Esophagus muscularis mucosa (tissue), 4 donors: ENCODE data around the gene ANKRD12. TPM values are rescaled to one million over a fixed set of nuclear protein-coding genes. Genes with fewer than 3 reads are reported as not detected.

ENCODE experiments used
- DNase-seq: peaks from one replicate; pipeline ENCODE4 v3.0.0-alpha.2; 2017; ENCODE audit errors: extremely low spot score
- H3K27ac ChIP-seq, 4 donors: fragments of 200-600 bp; sonication (generic); replicated peaks in 1 of 4; 1 replicate in 3 of 4; 2 replicates in 1 of 4; pipeline ENCODE4 v1.5.1; 2016 to 2019; ENCODE audit warnings: mild to moderate bottlenecking in 1 of 4
- H3K27me3 ChIP-seq, 4 donors: fragments of 200-600 bp; sonication (generic); one replicate each; pipeline versions ENCODE4 v1.5.1 to v1.6.0; 2016 to 2019
- H3K36me3 ChIP-seq, 4 donors: fragments of 200-600 bp; sonication (generic); one replicate each; pipeline ENCODE4 v1.5.1; 2016 to 2019
- H3K4me1 ChIP-seq, 4 donors: fragments of 200-600 bp; sonication (generic); one replicate each; pipeline ENCODE4 v1.5.1; 2016 to 2019
- H3K4me3 ChIP-seq, 4 donors: fragments of 200-600 bp; sonication (generic); 1 replicate in 2 of 4; 2 replicates in 2 of 4; pipeline ENCODE4 v1.5.1; 2016 to 2019; ENCODE audit warnings: mild to moderate bottlenecking in 4 of 4, moderate library complexity in 1 of 4
- H3K9me3 ChIP-seq, 4 donors: fragments of 200-600 bp; sonication (generic); 1 replicate in 3 of 4; 2 replicates in 1 of 4; pipeline ENCODE4 v1.5.1; 2016 to 2019
- CTCF ChIP-seq, 3 experiments: fragments of 200-600 bp in 2 of 3; fragments of 450-650 bp in 1 of 3; sonication (generic) in 2 of 3; IDR thresholded peaks; one replicate each; pipeline ENCODE4 v1.5.1; 2017 to 2019; ENCODE audit warnings: antibody characterized with exemption in 3 of 3, mild to moderate bottlenecking in 2 of 3, moderate library complexity in 1 of 3
- EP300 ChIP-seq: sonication (generic); formaldehyde crosslinking; IDR thresholded peaks from one replicate; pipeline ENCODE4 v1.6.1; 2017; ENCODE audit warnings: antibody characterized with exemption
- POLR2A ChIP-seq: fragments of 450-650 bp; IDR thresholded peaks from one replicate; pipeline ENCODE4 v1.6.1; 2017; ENCODE audit warnings: antibody characterized with exemption, moderate library complexity, mild to moderate bottlenecking, low read depth
- POLR2AphosphoS5 ChIP-seq, 2 donors: sonication (generic); formaldehyde crosslinking; IDR thresholded peaks; one replicate each; pipeline ENCODE4 v1.6.1; 2017; ENCODE audit warnings: antibody characterized with exemption in 2 of 2
- WGBS: methylation state at CpG from one replicate; pipeline ENCODE4 v1.1.5; 2018; 5-methylcytosine and 5-hydroxymethylcytosine counted together
- intact Hi-C: fragments of 100-400 bp; cut with DNase I; formaldehyde crosslinking; loops from one replicate; pipeline ENCODE4 v1.15.1; 2023
- total RNA-seq, 4 donors: library from RNA; depleted of rRNA; stranded (reverse); fragments of >200 nt; gene quantifications; one replicate each; pipeline versions ENCODE4 v1.1.0 to v1.2.1, GENCODE V29; 2016

Gene ANKRD12
- total RNA-seq, 4 donors from 2014 or later: 65.2 to 108 (median 92.9) TPM

- intact Hi-C loops: no loop called here
- DNase-seq: no peak
- peaks cover 0 to 19% (median 7%) of the 10 kb centered on the region in 4 donors for H3K4me1 ChIP-seq
- H3K4me3 ChIP-seq: no peak overlapping the region
- TF ChIP-seq EP300: no peak
- no peak for TF ChIP-seq POLR2AphosphoS5 (IDR thresholded peaks at IDR 0.05)
- no peak for TF ChIP-seq CTCF (IDR thresholded peaks at IDR 0.05)
- TF ChIP-seq POLR2A: no peak
- H3K27me3 ChIP-seq: no peaks in the 10 kb centered on the region
- no peaks in the 10 kb centered on the region for H3K9me3 ChIP-seq
- no peak overlapping the region for H3K27ac ChIP-seq
- peaks cover 0 to 67% (median 27%) of the 10 kb centered on the region in 4 donors for H3K36me3 ChIP-seq
Observed at GRCh38 chr18:9226463-9226862, 89.9 kb downstream of the ANKRD12 start.

DNA sequence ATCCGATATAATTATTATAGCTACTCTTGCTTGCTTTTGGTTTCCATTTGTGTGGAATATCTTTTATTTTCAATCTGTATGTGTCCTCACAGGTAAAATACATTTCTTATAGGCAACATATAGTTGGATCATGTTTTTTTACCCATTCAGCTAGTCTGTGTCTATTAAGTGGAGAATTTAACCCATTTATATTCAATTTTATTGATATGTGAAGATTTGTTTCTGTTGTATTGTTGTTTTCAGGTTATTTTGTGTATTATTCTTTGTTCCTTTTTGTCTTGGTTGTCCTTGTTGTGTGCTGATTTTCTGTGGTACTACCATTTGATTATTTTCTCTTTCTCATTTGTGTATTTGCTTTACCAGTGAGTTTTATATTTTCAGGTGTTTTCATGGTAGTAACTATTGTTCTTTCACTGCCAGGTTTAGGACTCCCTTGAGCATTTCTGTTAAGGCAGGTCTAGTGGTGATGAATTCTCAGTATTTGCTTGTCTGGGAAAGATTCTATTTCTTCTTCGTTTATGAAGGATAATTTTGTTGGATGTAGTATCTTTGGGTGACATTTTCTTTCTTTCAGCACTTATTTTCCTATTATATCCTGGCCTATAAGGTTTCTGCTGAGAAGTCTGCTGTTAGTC lies 95.4 kb downstream of the ANKRD12 start:
- TF ChIP-seq POLR2AphosphoS5 (IDR thresholded peaks at IDR 0.05) (no peak), EP300 (no peak), POLR2A (no peak), CTCF (IDR thresholded peaks at IDR 0.05) (no peak)
- intact Hi-C loops: no loop called here
- H3K4me1 ChIP-seq: peaks cover 0 to 8% (median 4%) of the 10 kb centered on the region in 4 donors
- no peak for DNase-seq
- 96% methylated on average over 2 of the region's 2 CpGs for WGBS
- H3K27ac ChIP-seq: no peak overlapping the region
- peaks cover 0 to 17% (median 10%) of the 10 kb centered on the region in 4 donors for H3K9me3 ChIP-seq
- H3K27me3 ChIP-seq: no peaks in the 10 kb centered on the region
- no peak overlapping the region for H3K4me3 ChIP-seq
- peaks cover 0 to 60% (median 32%) of the 10 kb centered on the region in 4 donors for H3K36me3 ChIP-seq

GRCh38 chr18:9232977-9233376 lies 96.4 kb downstream of the ANKRD12 start:
- 97% methylated on average over 4 of the region's 4 CpGs for WGBS
- Histone ChIP-seq H3K27ac (no peak overlapping the region), H3K36me3 (peaks cover 0 to 57% (median 34%) of the 10 kb centered on the region in 4 donors), H3K4me1 (peaks cover 0 to 8% (median 4%) of the 10 kb centered on the region in 4 donors), H3K4me3 (no peak overlapping the region), H3K9me3 (peaks cover 0 to 17% (median 10%) of the 10 kb centered on the region in 4 donors), H3K27me3 (no peaks in the 10 kb centered on the region)
- TF ChIP-seq CTCF (IDR thresholded peaks at IDR 0.05) (no peak), POLR2AphosphoS5 (IDR thresholded peaks at IDR 0.05) (no peak), EP300 (no peak), POLR2A (no peak)
- DNase-seq: no peak
- intact Hi-C loops: no loop called here

DNA sequence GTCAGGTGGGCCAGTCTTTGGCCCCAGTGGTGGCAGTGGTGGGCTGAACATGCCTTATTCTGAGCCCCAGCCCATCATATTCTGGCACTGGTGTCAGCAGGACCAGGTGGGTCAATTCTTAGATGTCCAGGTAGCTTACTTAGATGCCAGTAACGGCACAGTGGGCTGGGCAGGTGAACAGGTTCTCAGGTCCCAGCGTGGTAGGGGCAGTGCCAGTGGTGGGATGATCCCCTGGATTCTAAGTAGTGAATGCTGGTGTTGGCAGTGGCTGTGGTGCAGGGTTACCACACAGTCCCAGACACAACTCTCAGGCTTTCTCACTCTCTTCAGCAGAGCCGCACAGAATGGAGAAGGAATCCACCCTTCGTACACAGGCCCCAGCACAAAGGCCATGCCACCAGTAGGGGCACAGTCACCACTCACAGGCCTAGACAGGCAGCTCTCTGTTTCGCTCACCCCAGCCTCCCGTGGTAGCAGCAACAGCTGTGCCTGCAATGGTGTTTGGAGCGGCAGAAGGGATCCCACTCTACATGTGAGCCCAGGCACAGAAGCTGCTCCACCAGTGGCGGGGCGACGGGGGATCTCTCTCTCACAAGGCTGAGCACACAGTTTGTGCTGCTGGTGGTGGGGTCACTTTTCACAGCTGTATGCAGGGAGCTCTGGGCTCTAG lies 97.3 kb downstream of the ANKRD12 start:
- Histone ChIP-seq H3K4me1 (peaks cover 0 to 8% (median 4%) of the 10 kb centered on the region in 4 donors), H3K27ac (no peak overlapping the region), H3K4me3 (no peak overlapping the region), H3K27me3 (no peaks in the 10 kb centered on the region), H3K9me3 (peaks cover 0 to 17% (median 10%) of the 10 kb centered on the region in 4 donors), H3K36me3 (peaks cover 0 to 59% (median 39%) of the 10 kb centered on the region in 4 donors)
- no peak for DNase-seq
- intact Hi-C loops: no loop called here
- no peak for TF ChIP-seq POLR2AphosphoS5 (IDR thresholded peaks at IDR 0.05)
- no peak for TF ChIP-seq POLR2A
- no peak for TF ChIP-seq EP300
- no peak for TF ChIP-seq CTCF (IDR thresholded peaks at IDR 0.05)
- WGBS: 100% methylated on average over 6 of the region's 10 CpGs
